Lung (tissue), 4 donors: ENCODE data around the gene IFIH1. TPM values are rescaled to one million over a fixed set of nuclear protein-coding genes. Genes with fewer than 3 reads are reported as not detected.

Experiments used
- polyA plus RNA-seq, 2 donors: library from polyadenylated mRNA; stranded (reverse); fragments of 200-250 nt; gene quantifications; one replicate each; pipeline ENCODE4 v1.2.1, GENCODE V29; 2013
- total RNA-seq, 2 donors: library from RNA; depleted of rRNA in 1 of 2; stranded (reverse); fragments of >200 nt in 1 of 2; gene quantifications; one replicate each; pipeline ENCODE4 v1.2.1, GENCODE V29; 2014 to 2021
- donor health status: Bipolar disorder and iron deficiency.
- donor health status: healthy.
- donor health status: DM: yes; HTN: yes; CAD: no.

The IFIH1 gene
- total and polyA plus RNA-seq, 4 donors, result 9.4 to 26.1 (median 20.1) TPM

Other genes with a start within 250 kb of the IFIH1 start
- 10 to 100 TPM; 27.7 to 51.6 TPM for gene DPP4, start 244.5 kb downstream of the IFIH1 start, total RNA-seq
- gene DPP4, start 244.5 kb downstream of the IFIH1 start, polyA plus RNA-seq, result 10 to 100 TPM in 1 of 2 donors, 1 to 10 TPM in 1; 7.2 to 14.9 TPM
- gene GCG, start 166.4 kb downstream of the IFIH1 start, total RNA-seq, result not detected
- under 1 TPM in 1 of 2 donors, not detected in 1; 0.14 TPM for gene GCG, start 166.4 kb downstream of the IFIH1 start, polyA plus RNA-seq
- gene FAP, start 75.2 kb downstream of the IFIH1 start, total RNA-seq, result 10 to 100 TPM in 1 of 2 donors, 1 to 10 TPM in 1; 6.7 to 24.6 TPM
- gene FAP, start 75.2 kb downstream of the IFIH1 start, polyA plus RNA-seq, result 1 to 10 TPM; 1.8 to 2.8 TPM
- 10 to 100 TPM; 38.7 to 74.6 TPM for gene GCA, start 25.4 kb upstream of the IFIH1 start, total RNA-seq
- gene GCA, start 25.4 kb upstream of the IFIH1 start, polyA plus RNA-seq, result 100 to 1,000 TPM in 1 of 2 donors, 10 to 100 TPM in 1; 34.1 to 220 TPM